ENCODE results near the gene ECM1. TPM values are rescaled to one million over a fixed set of nuclear protein-coding genes. Genes with fewer than 3 reads are reported as not detected.
A peak's percentile ranks its signal among the peaks of the same experiment; 100 is the strongest.

ECM1 gene
- total and polyA plus RNA-seq, 2 donors (not counting 3 experiments of a cell fraction or from before 2014, with no cell fraction given), result 7.2 to 16.6 TPM

DNA sequence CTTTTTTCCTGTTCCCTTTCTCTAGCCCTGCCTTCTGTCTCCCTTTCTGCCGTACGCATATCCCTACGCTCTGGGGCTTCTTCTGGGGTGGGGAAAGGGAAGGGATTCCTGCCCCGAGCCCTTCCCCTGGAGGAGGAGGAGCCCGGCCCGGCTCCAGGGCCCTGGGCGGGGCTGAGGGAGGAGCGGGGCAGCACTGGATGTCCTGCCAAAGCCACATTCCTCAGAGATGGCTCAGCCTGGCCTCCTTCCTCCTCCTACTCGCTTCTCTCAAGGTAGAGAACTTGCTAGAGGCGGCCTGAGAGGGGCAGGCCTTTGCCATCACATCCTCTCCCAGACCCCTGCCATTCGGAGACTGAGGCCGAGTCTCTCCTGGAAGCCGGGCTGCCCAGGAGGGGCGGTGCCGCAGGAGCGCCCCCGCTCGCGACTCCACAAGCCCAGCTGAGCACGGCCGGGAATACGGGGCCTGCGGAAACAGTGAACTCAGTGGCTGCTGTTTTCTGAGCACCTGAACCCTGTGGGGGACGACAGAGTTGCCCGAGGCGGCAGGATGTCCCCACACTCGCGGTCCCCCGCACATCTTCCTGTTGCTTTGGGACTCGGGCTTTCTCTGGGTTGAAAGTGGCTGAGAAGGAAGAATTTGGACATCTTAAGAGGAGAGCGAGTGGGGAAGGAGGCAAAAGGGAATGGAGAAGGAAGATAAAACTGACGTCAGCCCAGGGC lies 53.5 kb downstream of the ECM1 start:
- dilution Hi-C loops (cut with MboI; ENCODE audit: extremely low pct_ligation_motif_present, low sequenced_read_pairs), result no loop called here
- peak; percentile 100 for FAIRE-seq
- intact Hi-C loops (cut with micrococcal nuclease), result loop anchor here (1.0 to 5.0 kb wide), 9 partner anchors 9 to 361 kb away; partner anchors contain the start of genes ARNT, GOLPH3L and MCL1
- peak overlapping the region; percentile 24 to 51 (median 41) for H3K4me3 ChIP-seq (replicated peaks in 1 of 3; ENCODE audit: insufficient read depth in 1 of 3, low read depth in 1 of 3, low read length in 3 of 3)
- peak overlapping the region; percentile 98 for H3K9ac ChIP-seq (replicated peaks; ENCODE audit: extremely low read depth, insufficient read depth, low read length)
- H3K4me2 ChIP-seq (ENCODE audit: insufficient read depth, low read length), result peak overlapping the region; percentile 76
- H3K9me1 ChIP-seq (replicated peaks; ENCODE audit: control insufficient read depth, extremely low read depth, insufficient read depth, low read length), result no peaks in the 10 kb centered on the region
- CTCF ChIA-PET, result interaction anchor here (0.6 to 13.9 kb wide), 19 partner anchors 10 to 360 kb away, joined by 3 to 288 read pairs (median 6); partner anchors contain the start of genes ADAMTSL4, CTSK, ENSA and GOLPH3L
- TSS peak; percentile 94 for BruUV-seq (replicated peaks)
- H2AFZ ChIP-seq (ENCODE audit: low read depth, low read length), result peak overlapping the region; percentile 42
- no peaks in the 10 kb centered on the region for H4K20me1 ChIP-seq (replicated peaks; ENCODE audit: control insufficient read depth, extremely low read depth, insufficient read depth, low read length)
- no peaks in the 10 kb centered on the region for H3K36me3 ChIP-seq (ENCODE audit: control insufficient read depth in 2 of 2, extremely low read depth in 1 of 2, insufficient read depth in 2 of 2, low read length in 2 of 2)
- peaks cover 52% of the 10 kb centered on the region for H3K4me1 ChIP-seq (ENCODE audit: control insufficient read depth, extremely low read depth, insufficient read depth, low read length)
- peak; percentile 82 for TF ChIP-seq FOS (IDR thresholded peaks at IDR 0.05; ENCODE audit: borderline replicate concordance, insufficient read depth, low read length)
- TF ChIP-seq MYC (IDR thresholded peaks at IDR 0.05; ENCODE audit: low read depth, low read length), result no peak
- peak; percentile 75 for TF ChIP-seq POLR2A (IDR thresholded peaks at IDR 0.05; ENCODE audit: low read depth, low read length)
- TF ChIP-seq POLR2AphosphoS5 (IDR thresholded peaks at IDR 0.05; ENCODE audit: insufficient read depth, low read depth, low read length), result peak; percentile 79
- TF ChIP-seq EZH2 (IDR thresholded peaks at IDR 0.05; ENCODE audit: borderline replicate concordance, low read depth, low read length, severe bottlenecking), result no peak
- peak in 1 of 2 donors; percentile 40 for TF ChIP-seq CTCF (IDR thresholded peaks at IDR 0.05; ENCODE audit: extremely low read depth in 1 of 2, insufficient read depth in 1 of 2, low read depth in 1 of 2, low read length in 2 of 2)
- TF ChIP-seq JUN (IDR thresholded peaks at IDR 0.05; ENCODE audit: borderline replicate concordance, insufficient read depth, insufficient read length, low read depth), result peak; percentile 24
- H3K79me2 ChIP-seq (ENCODE audit: control insufficient read depth, insufficient read depth, low read length), result peaks cover 5% of the 10 kb centered on the region
- H3K27me3 ChIP-seq (ENCODE audit: control insufficient read depth in 2 of 2, insufficient read depth in 2 of 2, low read length in 2 of 2), result no peaks in the 10 kb centered on the region
- POLR2A ChIA-PET, result interaction anchor here (0.6 to 3.1 kb wide), 7 partner anchors 9 to 68 kb away, joined by 3 to 39 read pairs (median 3); partner anchors contain the start of genes ENSA and MCL1
- H3K9me3 ChIP-seq (replicated peaks; ENCODE audit: control insufficient read depth, insufficient read depth, low read length), result no peaks in the 10 kb centered on the region
- peak overlapping the region; percentile 99 for H3K27ac ChIP-seq (ENCODE audit: insufficient read depth, low read depth, low read length)
- DNase-seq (ENCODE audit: low read depth, low spot score), result peak; percentile 99
